Measurements from ENCODE around the gene ZNF492.
"Not testable (repeated sequence)": the region's sequence is repeated elsewhere in the genome, so short reads cannot be mapped to it uniquely, and the experiment has no call there.

The ZNF492 gene

GRCh38 chr19:22620401-22620800, 13.7 kb upstream of the ZNF492 start:
- no peak overlapping the region for H3K4me3 ChIP-seq (ENCODE audit: low read depth, low read length)
- no peaks in the 10 kb centered on the region for H3K27me3 ChIP-seq (ENCODE audit: control insufficient read depth, insufficient read depth, low read length)
- no peak overlapping the region for H3K9ac ChIP-seq (ENCODE audit: low read depth, low read length)
- H3K9me3 ChIP-seq (ENCODE audit: control insufficient read depth, insufficient read depth, low read length): peaks cover 17% of the 10 kb centered on the region
- no peaks in the 10 kb centered on the region for H3K36me3 ChIP-seq (ENCODE audit: control insufficient read depth, insufficient read depth, low read length)
- H3K4me1 ChIP-seq (ENCODE audit: control insufficient read depth, insufficient read depth, low read length): no peaks in the 10 kb centered on the region

- Histone ChIP-seq H3K27me3 (ENCODE audit: control insufficient read depth, insufficient read depth, low read length) (no peaks in the 10 kb centered on the region), H3K9me3 (ENCODE audit: control insufficient read depth, insufficient read depth, low read length) (peaks cover 21% of the 10 kb centered on the region), H3K9ac (ENCODE audit: low read depth, low read length) (no peak overlapping the region), H3K4me3 (ENCODE audit: low read depth, low read length) (no peak overlapping the region), H3K4me1 (ENCODE audit: control insufficient read depth, insufficient read depth, low read length) (no peaks in the 10 kb centered on the region), H3K36me3 (ENCODE audit: control insufficient read depth, insufficient read depth, low read length) (no peaks in the 10 kb centered on the region)
These were observed 13.2 kb upstream of the ZNF492 start for GRCh38 chr19:22620912-22621311.

- Histone ChIP-seq H3K27me3 (ENCODE audit: control insufficient read depth, insufficient read depth, low read length) (no peaks in the 10 kb centered on the region), H3K36me3 (ENCODE audit: control insufficient read depth, insufficient read depth, low read length) (no peaks in the 10 kb centered on the region), H3K4me1 (ENCODE audit: control insufficient read depth, insufficient read depth, low read length) (no peaks in the 10 kb centered on the region), H3K4me3 (ENCODE audit: low read depth, low read length) (no peak overlapping the region), H3K9me3 (ENCODE audit: control insufficient read depth, insufficient read depth, low read length) (peaks cover 17% of the 10 kb centered on the region), H3K9ac (ENCODE audit: low read depth, low read length) (no peak overlapping the region)
These were observed 12.1 kb upstream of the ZNF492 start for GRCh38 chr19:22622020-22622419.

- Histone ChIP-seq H3K9ac (ENCODE audit: low read depth, low read length) (no peak overlapping the region), H3K27me3 (ENCODE audit: control insufficient read depth, insufficient read depth, low read length) (no peaks in the 10 kb centered on the region), H3K36me3 (ENCODE audit: control insufficient read depth, insufficient read depth, low read length) (no peaks in the 10 kb centered on the region), H3K4me1 (ENCODE audit: control insufficient read depth, insufficient read depth, low read length) (no peaks in the 10 kb centered on the region), H3K4me3 (ENCODE audit: low read depth, low read length) (no peak overlapping the region), H3K9me3 (ENCODE audit: control insufficient read depth, insufficient read depth, low read length) (peaks cover 27% of the 10 kb centered on the region)
These were observed 11.0 kb upstream of the ZNF492 start for GRCh38 chr19:22622901-22623840.

GRCh38 chr19:22623841-22624221, 10.3 kb upstream of the ZNF492 start:
- H3K36me3 ChIP-seq (ENCODE audit: control insufficient read depth, insufficient read depth, low read length): no peaks in the 10 kb centered on the region
- no peak overlapping the region for H3K4me3 ChIP-seq (ENCODE audit: low read depth, low read length)
- H3K27me3 ChIP-seq (ENCODE audit: control insufficient read depth, insufficient read depth, low read length): no peaks in the 10 kb centered on the region
- H3K4me1 ChIP-seq (ENCODE audit: control insufficient read depth, insufficient read depth, low read length): no peaks in the 10 kb centered on the region
- peaks cover 30% of the 10 kb centered on the region for H3K9me3 ChIP-seq (ENCODE audit: control insufficient read depth, insufficient read depth, low read length)
- H3K9ac ChIP-seq (ENCODE audit: low read depth, low read length): no peak overlapping the region

GRCh38 chr19:22625266-22626035, 8.7 kb upstream of the ZNF492 start:
- H3K27me3 ChIP-seq (ENCODE audit: control insufficient read depth, insufficient read depth, low read length): no peaks in the 10 kb centered on the region
- no peaks in the 10 kb centered on the region for H3K4me1 ChIP-seq (ENCODE audit: control insufficient read depth, insufficient read depth, low read length)
- H3K36me3 ChIP-seq (ENCODE audit: control insufficient read depth, insufficient read depth, low read length): no peaks in the 10 kb centered on the region
- no peak overlapping the region for H3K9ac ChIP-seq (ENCODE audit: low read depth, low read length)
- H3K4me3 ChIP-seq (ENCODE audit: low read depth, low read length): no peak overlapping the region
- peaks cover 30% of the 10 kb centered on the region for H3K9me3 ChIP-seq (ENCODE audit: control insufficient read depth, insufficient read depth, low read length)

- Histone ChIP-seq H3K9ac (ENCODE audit: low read depth, low read length) (no peak overlapping the region), H3K36me3 (ENCODE audit: control insufficient read depth, insufficient read depth, low read length) (no peaks in the 10 kb centered on the region), H3K4me1 (ENCODE audit: control insufficient read depth, insufficient read depth, low read length) (no peaks in the 10 kb centered on the region), H3K4me3 (ENCODE audit: low read depth, low read length) (no peak overlapping the region), H3K9me3 (ENCODE audit: control insufficient read depth, insufficient read depth, low read length) (peaks cover 22% of the 10 kb centered on the region), H3K27me3 (ENCODE audit: control insufficient read depth, insufficient read depth, low read length) (no peaks in the 10 kb centered on the region)
These were observed 6.6 kb upstream of the ZNF492 start for GRCh38 chr19:22627526-22627925.

GRCh38 chr19:22628401-22628800, 5.7 kb upstream of the ZNF492 start:
- Histone ChIP-seq H3K9me3 (ENCODE audit: control insufficient read depth, insufficient read depth, low read length) (peaks cover 22% of the 10 kb centered on the region), H3K27me3 (ENCODE audit: control insufficient read depth, insufficient read depth, low read length) (no peaks in the 10 kb centered on the region), H3K4me3 (ENCODE audit: low read depth, low read length) (no peak overlapping the region), H3K4me1 (ENCODE audit: control insufficient read depth, insufficient read depth, low read length) (no peaks in the 10 kb centered on the region), H3K36me3 (ENCODE audit: control insufficient read depth, insufficient read depth, low read length) (no peaks in the 10 kb centered on the region), H3K9ac (ENCODE audit: low read depth, low read length) (no peak overlapping the region)

GRCh38 chr19:22634450-22634827, 315 bp downstream of the ZNF492 start:
- Histone ChIP-seq H3K4me3 (ENCODE audit: low read depth, low read length) (no peak overlapping the region), H3K27me3 (ENCODE audit: control insufficient read depth, insufficient read depth, low read length) (no peaks in the 10 kb centered on the region), H3K4me1 (ENCODE audit: control insufficient read depth, insufficient read depth, low read length) (no peaks in the 10 kb centered on the region), H3K9ac (ENCODE audit: low read depth, low read length) (no peak overlapping the region), H3K9me3 (ENCODE audit: control insufficient read depth, insufficient read depth, low read length) (peaks cover 3% of the 10 kb centered on the region), H3K36me3 (ENCODE audit: control insufficient read depth, insufficient read depth, low read length) (no peaks in the 10 kb centered on the region)

- not testable (repeated sequence) for H3K4me1 ChIP-seq (ENCODE audit: control insufficient read depth, insufficient read depth, low read length); H3K9ac ChIP-seq (ENCODE audit: low read depth, low read length); H3K4me3 ChIP-seq (ENCODE audit: low read depth, low read length); H3K36me3 ChIP-seq (ENCODE audit: control insufficient read depth, insufficient read depth, low read length); H3K9me3 ChIP-seq (ENCODE audit: control insufficient read depth, insufficient read depth, low read length); H3K27me3 ChIP-seq (ENCODE audit: control insufficient read depth, insufficient read depth, low read length)
These were observed 51.4 kb downstream of the ZNF492 start for GRCh38 chr19:22685493-22685892.

GRCh38 chr19:22702661-22703060, 68.5 kb downstream of the ZNF492 start:
- H3K4me3 ChIP-seq (ENCODE audit: low read depth, low read length); H3K27me3 ChIP-seq (ENCODE audit: control insufficient read depth, insufficient read depth, low read length); H3K36me3 ChIP-seq (ENCODE audit: control insufficient read depth, insufficient read depth, low read length); H3K9ac ChIP-seq (ENCODE audit: low read depth, low read length); H3K4me1 ChIP-seq (ENCODE audit: control insufficient read depth, insufficient read depth, low read length): not testable (repeated sequence)
- H3K9me3 ChIP-seq (ENCODE audit: control insufficient read depth, insufficient read depth, low read length): peaks cover 15% of the 10 kb centered on the region

- H3K9ac ChIP-seq (ENCODE audit: low read depth, low read length); H3K4me1 ChIP-seq (ENCODE audit: control insufficient read depth, insufficient read depth, low read length); H3K4me3 ChIP-seq (ENCODE audit: low read depth, low read length); H3K36me3 ChIP-seq (ENCODE audit: control insufficient read depth, insufficient read depth, low read length); H3K27me3 ChIP-seq (ENCODE audit: control insufficient read depth, insufficient read depth, low read length): not testable (repeated sequence)
- H3K9me3 ChIP-seq (ENCODE audit: control insufficient read depth, insufficient read depth, low read length): peaks cover 14% of the 10 kb centered on the region
These were observed 69.0 kb downstream of the ZNF492 start for GRCh38 chr19:22703096-22703495.

Data from iPS-15b (cell line).